Ishikawa (cell line): ENCODE measurements around the gene SRCIN1.

Source experiments
- CEBPB ChIP-seq: IDR thresholded peaks from 2 replicates; pipeline ENCODE4 v1.6.1; 2012
- CREB1 ChIP-seq: IDR thresholded peaks from 2 replicates; pipeline ENCODE4 v1.6.1; 2012; ENCODE audit warnings: low read depth
- EP300 ChIP-seq: IDR thresholded peaks from 2 replicates; pipeline ENCODE4 v1.6.1; 2012; ENCODE audit warnings: borderline replicate concordance
- MAX ChIP-seq: IDR thresholded peaks from 2 replicates; pipeline ENCODE4 v1.6.1; 2012
- NFIC ChIP-seq: IDR thresholded peaks from 2 replicates; pipeline ENCODE4 v1.6.1; 2012
- TAF1 ChIP-seq: IDR thresholded peaks from 2 replicates; pipeline ENCODE4 v1.6.1; 2012; ENCODE audit warnings: low read depth, mild to moderate bottlenecking
- TEAD4 ChIP-seq: IDR thresholded peaks from 2 replicates; pipeline ENCODE4 v1.6.1; 2012

- TF ChIP-seq TEAD4 (no peak), CREB1 (no peak), TAF1 (no peak), NFIC (no peak), CEBPB (no peak), EP300 (no peak), MAX (no peak)
These were observed 14.3 kb upstream of the SRCIN1 start for GRCh38 chr17:38619937-38620550.
